Sigmoid colon (tissue), 4 donors: ENCODE measurements around the gene SNX24.

ENCODE experiments used
- CTCF ChIP-seq, 4 experiments: fragments of 450-650 bp in 3 of 4; fragments of 200-600 bp in 1 of 4; IDR thresholded peaks; one replicate each; pipeline ENCODE4 v1.5.1; 2016 to 2019; ENCODE audit warnings: antibody characterized with exemption in 4 of 4, mild to moderate bottlenecking in 3 of 4, moderate library complexity in 2 of 4
- POLR2A ChIP-seq, 2 donors: fragments of 450-650 bp; IDR thresholded peaks; one replicate each; pipeline ENCODE4 v1.6.1; 2016; ENCODE audit warnings: antibody characterized with exemption in 2 of 2, mild to moderate bottlenecking in 2 of 2, moderate library complexity in 2 of 2
- POLR2AphosphoS5 ChIP-seq, 4 donors: sonication (generic); formaldehyde crosslinking; IDR thresholded peaks; one replicate each; pipeline ENCODE4 v1.6.1; 2017; ENCODE audit warnings: antibody characterized with exemption in 4 of 4

GRCh38 chr5:122978068-122978467 lies 132.7 kb downstream of the SNX24 start:
- no peak for TF ChIP-seq CTCF (IDR thresholded peaks at IDR 0.05)
- TF ChIP-seq POLR2A (IDR thresholded peaks at IDR 0.05) = no peak
- TF ChIP-seq POLR2AphosphoS5 (IDR thresholded peaks at IDR 0.05) = no peak
